HepG2 (cell line): ENCODE data around the gene FAM229A. TPM values are rescaled to one million over a fixed set of nuclear protein-coding genes. Genes with fewer than 3 reads are reported as not detected.
A peak's percentile ranks its signal among the peaks of the same experiment; 100 is the strongest.

Experiments
- ARHGAP35 ChIP-seq: sonication (generic); formaldehyde crosslinking; IDR thresholded peaks from 2 replicates; pipeline ENCODE4 v1.9.0; 2022; ENCODE audit warnings: mild to moderate bottlenecking, inconsistent platforms, moderate library complexity, missing genetic modification reagents, borderline replicate concordance
- FOXA1 ChIP-seq, 2 experiments: fragments of 450-650 bp in 1 of 2; sonication (generic) in 1 of 2; formaldehyde crosslinking in 1 of 2; IDR thresholded peaks; 2 replicates each; pipeline versions ENCODE4 v1.4.0 to v1.6.1; 2016 to 2020; ENCODE audit warnings: missing genetic modification reagents in 1 of 2
- GTF3A ChIP-seq: sonication (generic); formaldehyde crosslinking; conservative IDR thresholded peaks from 2 replicates; pipeline ENCODE4 v1.4.0; 2020; ENCODE audit warnings: mild to moderate bottlenecking, missing genetic modification reagents
- HMGXB3 ChIP-seq: sonication (generic); formaldehyde crosslinking; IDR thresholded peaks from 2 replicates; pipeline ENCODE4 v1.4.0; 2020; ENCODE audit warnings: missing genetic modification reagents, borderline replicate concordance
- IKZF5 ChIP-seq: IDR thresholded peaks from 2 replicates; pipeline ENCODE4 v1.6.1; 2018; ENCODE audit warnings: missing genetic modification reagents, mild to moderate bottlenecking, missing compliant biosample characterization
- NCOA2 ChIP-seq: sonication (generic); formaldehyde crosslinking; IDR thresholded peaks from 2 replicates; pipeline ENCODE4 v1.8.0; 2022; ENCODE audit warnings: inconsistent platforms
- PAX8 ChIP-seq: sonication (generic); formaldehyde crosslinking; IDR thresholded peaks from 2 replicates; pipeline ENCODE4 v1.8.0; 2022; ENCODE audit warnings: mild to moderate bottlenecking, missing genetic modification reagents, borderline replicate concordance
- POLR2A ChIP-seq, 2 experiments: IDR thresholded peaks; 2 replicates each; pipeline ENCODE4 v1.6.1; 2011; ENCODE audit warnings: low read depth in 2 of 2, low read length in 2 of 2, mild to moderate bottlenecking in 1 of 2, moderate library complexity in 1 of 2; ENCODE audit not compliant: insufficient read depth in 1 of 2
- REPIN1 ChIP-seq: sonication (generic); formaldehyde crosslinking; IDR thresholded peaks from 2 replicates; pipeline ENCODE4 v1.8.0; 2022; ENCODE audit warnings: missing genetic modification reagents, low read depth, mild to moderate bottlenecking, borderline replicate concordance
- RFXANK ChIP-seq: IDR thresholded peaks from 2 replicates; pipeline ENCODE4 v1.6.1; 2016
- SIN3B ChIP-seq: fragments of 150-350 bp; IDR thresholded peaks from 2 replicates; pipeline ENCODE4 v1.6.1; 2014; ENCODE audit warnings: low read length
- SMAD3 ChIP-seq: sonication (generic); formaldehyde crosslinking; IDR thresholded peaks from 2 replicates; pipeline ENCODE4 v1.4.0; 2020; ENCODE audit warnings: missing genetic modification reagents
- SRSF4 ChIP-seq: fragments of 200-400 bp; formaldehyde crosslinking; IDR thresholded peaks from one replicate; pipeline ENCODE4 v1.6.1; 2018; ENCODE audit warnings: mild to moderate bottlenecking, low read depth, low read length, moderate library complexity; ENCODE audit not compliant: poor library complexity, severe bottlenecking
- TERF1 ChIP-seq: sonication (generic); formaldehyde crosslinking; IDR thresholded peaks from 2 replicates; pipeline ENCODE4 v1.8.0; 2022; ENCODE audit warnings: mild to moderate bottlenecking, missing genetic modification reagents, moderate library complexity
- ZBTB7A ChIP-seq: sonication (generic); formaldehyde crosslinking; IDR thresholded peaks from 2 replicates; pipeline ENCODE4 v1.8.0; 2022; ENCODE audit warnings: mild to moderate bottlenecking, missing genetic modification reagents
- ZFP37 ChIP-seq: sonication (generic); formaldehyde crosslinking; IDR thresholded peaks from 2 replicates; pipeline ENCODE4 v1.4.0; 2020; ENCODE audit warnings: missing genetic modification reagents, borderline replicate concordance
- ZNF296 ChIP-seq: sonication (generic); formaldehyde crosslinking; conservative IDR thresholded peaks from 2 replicates; pipeline ENCODE4 v1.5.0; 2020; ENCODE audit warnings: mild to moderate bottlenecking, missing genetic modification reagents
- ZNF362 ChIP-seq: sonication (generic); formaldehyde crosslinking; IDR thresholded peaks from 2 replicates; pipeline ENCODE4 v1.4.0; 2020; ENCODE audit warnings: missing genetic modification reagents, mild to moderate bottlenecking, borderline replicate concordance
- ZNF430 ChIP-seq: sonication (generic); formaldehyde crosslinking; IDR thresholded peaks from 2 replicates; pipeline ENCODE4 v1.9.0; 2021; ENCODE audit warnings: mild to moderate bottlenecking, missing genetic modification reagents
- ZNF629 ChIP-seq: sonication (generic); formaldehyde crosslinking; conservative IDR thresholded peaks from 2 replicates; pipeline ENCODE4 v1.5.0; 2020; ENCODE audit warnings: missing genetic modification reagents
- ZNF660 ChIP-seq: sonication (generic); formaldehyde crosslinking; IDR thresholded peaks from 2 replicates; pipeline ENCODE4 v1.5.1; 2020; ENCODE audit warnings: mild to moderate bottlenecking, low read depth, missing genetic modification reagents, borderline replicate concordance
- polyA plus RNA-seq, 8 experiments: library from polyadenylated mRNA; depleted of rRNA in 3 of 8; stranded (reverse) in 7 of 8; unstranded in 1 of 8; fragments of >200 nt; fragmentation: Illumina TruSeq in 4 of 8; extraction: Trizol in 4 of 8; gene quantifications; 2 replicates each; pipeline versions ENCODE4 v1.2.1 to v1.2.3, GENCODE V29; 2011 to 2016; ENCODE audit warnings: low read depth in 4 of 8, missing spikeins in 1 of 8, mixed read lengths in 1 of 8; ENCODE audit not compliant: insufficient read depth in 1 of 8
- total RNA-seq, 5 experiments: library from RNA; depleted of rRNA; stranded (reverse); fragments of >200 nt; fragmentation: Illumina TruSeq; extraction: Trizol; gene quantifications; 2 replicates each; pipeline ENCODE4 v1.2.3, GENCODE V29; 2016; ENCODE audit warnings: low read depth in 1 of 5
- TF ChIP-seq, protein P1 (sequence below): IDR thresholded peaks from 2 replicates; pipeline ENCODE4 v1.6.1; 2012; ENCODE audit warnings: inconsistent platforms

FAM229A gene
- total and polyA plus RNA-seq, 2 of the 13 experiments (the other 11 are each of a cell fraction or from before 2014, with no cell fraction given): 3.2 to 17.6 TPM

DNA sequence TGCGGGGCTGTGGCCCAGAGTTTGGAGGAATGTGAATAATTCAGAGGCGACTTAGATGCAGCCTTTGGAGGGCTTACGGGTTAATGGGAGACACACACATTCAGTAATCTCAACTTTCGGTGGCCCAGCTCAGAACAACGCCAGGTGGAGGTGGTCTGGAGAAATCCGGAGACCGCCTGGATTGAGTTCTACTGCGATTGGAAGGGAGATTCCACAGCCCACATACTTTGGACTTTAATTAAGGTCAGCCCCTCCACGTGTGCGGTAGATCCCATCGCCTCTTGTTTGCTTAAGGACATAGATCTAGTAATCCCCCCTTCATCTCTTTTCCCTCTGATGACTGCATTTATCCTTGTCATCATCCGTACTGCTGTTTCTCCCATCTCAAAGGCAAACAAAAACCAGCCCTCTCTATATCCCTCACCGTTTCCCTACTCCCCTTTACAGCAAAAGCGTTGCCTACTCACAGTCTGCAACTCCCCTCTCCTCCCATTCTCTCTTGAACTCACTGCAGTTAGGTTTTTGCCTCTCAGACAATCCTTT, 32.7 kb upstream of the FAM229A start (continued):
- TF ChIP-seq ZNF660 (CRISPR knock-in tag) (no peak), ZFP37 (0 out of 2 replicates have a peak, but pooled peaks have one; percentile 1), ZNF629 (CRISPR knock-in tag) (no peak), IKZF5 (CRISPR knock-in tag) (no peak), ARHGAP35 (CRISPR knock-in tag) (0 out of 2 replicates have a peak, but pooled peaks have one; percentile 36), ZBTB7A (no peak), SIN3B (no peak), HMGXB3 (CRISPR knock-in tag) (0 out of 2 replicates have a peak, but pooled peaks have one; percentile 4), TERF1 (no peak), NCOA2 (CRISPR knock-in tag) (no peak), POLR2A (IDR thresholded peaks at IDR 0.05; ENCODE audit: insufficient read depth in 1 of 2, low read depth in 2 of 2, low read length in 2 of 2) (peak in 1 of 2 experiments; percentile 32; a peak in 2 of 4 replicates), RFXANK (CRISPR knock-in tag) (0 out of 2 replicates have a peak, but pooled peaks have one; percentile 13), ZNF430 (CRISPR knock-in tag) (0 out of 2 replicates have a peak, but pooled peaks have one; percentile 60), GTF3A (CRISPR knock-in tag) (no peak), SMAD3 (CRISPR knock-in tag) (0 out of 2 replicates have a peak, but pooled peaks have one; percentile 5), SRSF4 (no peak), ZNF296 (CRISPR knock-in tag) (0 out of 2 replicates have a peak, but pooled peaks have one; percentile 29), REPIN1 (CRISPR knock-in tag) (0 out of 2 replicates have a peak, but pooled peaks have one; percentile 1), ZNF362 (CRISPR knock-in tag) (0 out of 2 replicates have a peak, but pooled peaks have one; percentile 27), PAX8 (CRISPR knock-in tag) (0 out of 2 replicates have a peak, but pooled peaks have one; percentile 37), FOXA1 (IDR thresholded peaks at IDR 0.05) (no peak), FOXA1 (CRISPR knock-in tag; IDR thresholded peaks at IDR 0.05) (peak; percentile 18; the same call in 1 of the 2 replicates)
- TF ChIP-seq, protein P1, sequence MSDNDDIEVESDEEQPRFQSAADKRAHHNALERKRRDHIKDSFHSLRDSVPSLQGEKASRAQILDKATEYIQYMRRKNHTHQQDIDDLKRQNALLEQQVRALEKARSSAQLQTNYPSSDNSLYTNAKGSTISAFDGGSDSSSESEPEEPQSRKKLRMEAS: peak; percentile 12; the same call in 1 of the 2 replicates
